SK-N-MC (cell line): ENCODE results near the gene CACNA1S.

ENCODE experiments used
- EZH2 ChIP-seq: fragments of 200-600 bp; sonication (generic); IDR thresholded peaks from one replicate; pipeline ENCODE4 v1.6.1; 2017; ENCODE audit warnings: antibody characterized with exemption
- POLR2AphosphoS5 ChIP-seq: IDR thresholded peaks from 2 replicates; pipeline ENCODE4 v1.6.1; 2012; ENCODE audit warnings: mild to moderate bottlenecking, low read depth, low read length, borderline replicate concordance

DNA sequence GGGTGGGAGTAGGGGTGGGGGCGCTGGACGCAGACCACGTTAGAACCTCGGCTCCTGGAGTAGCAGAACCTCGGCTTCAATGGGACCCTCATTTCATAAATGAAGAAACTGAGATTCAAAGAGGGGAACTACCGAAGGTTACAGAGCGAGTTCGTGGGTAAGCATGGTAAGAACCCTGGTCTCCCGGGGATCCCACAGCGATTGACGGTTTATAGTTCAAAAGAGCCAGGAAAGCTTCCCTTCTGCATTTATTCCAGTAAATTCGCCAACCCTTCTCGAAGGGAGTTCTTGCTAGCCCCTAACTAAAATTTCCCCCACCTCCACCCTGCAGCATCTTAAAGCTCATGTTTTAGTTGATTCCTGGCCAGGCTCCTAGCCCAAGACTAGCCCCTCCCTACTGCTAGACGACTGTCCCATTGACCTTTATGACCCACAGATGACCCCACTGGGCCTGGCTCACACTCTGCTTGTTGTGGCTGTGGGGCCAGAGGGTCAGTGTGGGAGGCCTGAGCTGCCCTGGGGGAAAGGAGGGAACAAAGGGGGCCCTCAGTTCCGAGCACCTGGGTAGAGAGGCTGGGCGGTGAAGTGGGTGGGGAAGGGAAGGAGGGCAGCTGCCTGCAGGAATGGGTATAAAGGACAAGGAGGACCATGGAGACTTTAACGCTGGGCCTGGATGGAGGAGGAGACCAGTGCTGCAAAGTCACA lies 88.2 kb downstream of the CACNA1S start:
- TF ChIP-seq EZH2, result no peak
- TF ChIP-seq POLR2AphosphoS5, result no peak
